CD4-positive, alpha-beta T cell treated with Interleukin-6 at 100 ng/mL for 8 hours (primary cell): Measurements from ENCODE around the gene P2RY6.

Source experiments
- DNase-seq: peaks from one replicate; pipeline ENCODE4 v3.0.0-alpha.2; 2020; ENCODE audit warnings: mixed read lengths, low spot score

Gene P2RY6

GRCh38 chr11:73318501-73319011, 46.4 kb downstream of the P2RY6 start:
- DNase-seq, result no peak

GRCh38 chr11:73320763-73321603, 48.8 kb downstream of the P2RY6 start:
- DNase-seq, result no peak

- DNase-seq, result no peak
Observed at GRCh38 chr11:73321604-73322381, 49.7 kb downstream of the P2RY6 start.

- no peak for DNase-seq
Observed at GRCh38 chr11:73322382-73323306, 50.5 kb downstream of the P2RY6 start.

GRCh38 chr11:73323464-73323863, 51.3 kb downstream of the P2RY6 start:
- no peak for DNase-seq

GRCh38 chr11:73324116-73324515, 52.0 kb downstream of the P2RY6 start:
- no peak for DNase-seq

- DNase-seq, result no peak
Observed at GRCh38 chr11:73324665-73325035, 52.5 kb downstream of the P2RY6 start.

DNA sequence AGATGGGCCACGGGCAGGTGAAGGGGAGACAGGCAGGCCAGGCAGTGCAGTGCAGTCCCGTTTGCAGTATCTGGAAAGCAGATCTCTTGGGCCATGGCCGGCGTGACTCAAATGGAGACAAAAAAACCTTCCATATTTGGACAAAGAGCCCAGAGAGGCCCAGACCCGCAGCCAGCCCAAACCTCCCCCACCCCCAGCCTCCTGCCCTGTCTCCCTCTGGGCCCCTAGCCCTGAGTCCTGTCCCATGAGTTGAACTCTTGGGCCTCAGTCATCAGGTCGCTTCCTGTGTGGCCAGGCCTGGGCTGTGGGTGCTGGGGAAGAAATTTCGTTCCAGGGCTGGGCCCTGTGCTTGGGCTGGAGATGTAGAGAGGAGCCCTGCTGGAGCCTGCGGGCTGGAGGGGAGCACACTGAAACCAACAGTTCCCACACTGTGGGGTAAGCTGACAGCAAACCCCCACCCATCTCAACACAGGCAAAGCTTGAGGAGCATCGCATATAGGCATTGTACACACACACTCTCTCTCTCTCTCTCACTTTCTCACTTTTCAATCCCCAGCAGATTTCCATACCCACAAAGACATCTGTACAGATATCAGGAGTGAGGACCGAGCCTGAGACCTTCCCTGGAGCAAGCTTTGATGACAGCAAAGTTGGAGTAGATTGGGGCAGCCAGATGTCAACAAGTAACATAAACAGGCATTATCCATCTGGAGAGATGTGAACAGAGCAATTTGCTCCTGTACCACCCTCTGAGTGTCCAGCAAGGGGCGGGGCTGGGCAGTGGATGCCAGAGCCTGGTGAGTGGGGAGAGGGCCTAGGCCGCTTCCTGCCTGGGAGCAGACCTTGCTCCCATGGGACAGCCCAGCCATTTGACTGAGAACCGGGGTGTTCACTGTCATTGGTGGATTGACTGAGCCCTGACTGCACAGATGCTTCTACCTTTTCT, 53.2 kb downstream of the P2RY6 start:
- no peak for DNase-seq

- no peak for DNase-seq
Observed at GRCh38 chr11:73326929-73327811, 55.0 kb downstream of the P2RY6 start.

DNA sequence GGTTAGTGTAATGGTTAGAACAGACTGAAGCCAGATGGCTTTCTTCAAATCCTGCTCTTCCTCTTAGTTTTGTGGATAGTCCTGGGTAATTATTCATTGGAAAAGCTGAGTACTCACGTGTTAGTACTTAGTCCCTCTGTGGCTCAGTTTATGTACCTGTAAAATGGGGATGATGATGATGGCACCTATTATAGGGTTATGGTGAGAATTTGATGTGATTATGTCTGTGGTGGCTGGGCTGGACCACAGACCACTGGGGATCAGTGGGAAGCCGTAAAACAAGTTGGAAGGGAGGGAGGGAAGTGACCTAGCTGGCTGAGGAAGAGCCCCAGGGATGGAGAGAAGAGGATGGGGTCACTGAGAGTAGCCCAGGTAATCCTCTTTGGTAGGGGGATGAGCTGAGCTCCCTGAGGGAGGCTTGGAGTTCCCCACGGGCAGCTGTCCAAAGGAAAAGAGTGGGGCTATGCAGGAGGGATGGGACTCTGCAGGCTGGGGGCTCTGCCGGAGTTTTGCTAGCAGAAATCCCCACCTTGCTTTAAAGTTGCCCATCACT, 55.8 kb downstream of the P2RY6 start:
- no peak for DNase-seq

- no peak for DNase-seq
Observed at GRCh38 chr11:73330569-73331093, 58.5 kb downstream of the P2RY6 start.

DNA sequence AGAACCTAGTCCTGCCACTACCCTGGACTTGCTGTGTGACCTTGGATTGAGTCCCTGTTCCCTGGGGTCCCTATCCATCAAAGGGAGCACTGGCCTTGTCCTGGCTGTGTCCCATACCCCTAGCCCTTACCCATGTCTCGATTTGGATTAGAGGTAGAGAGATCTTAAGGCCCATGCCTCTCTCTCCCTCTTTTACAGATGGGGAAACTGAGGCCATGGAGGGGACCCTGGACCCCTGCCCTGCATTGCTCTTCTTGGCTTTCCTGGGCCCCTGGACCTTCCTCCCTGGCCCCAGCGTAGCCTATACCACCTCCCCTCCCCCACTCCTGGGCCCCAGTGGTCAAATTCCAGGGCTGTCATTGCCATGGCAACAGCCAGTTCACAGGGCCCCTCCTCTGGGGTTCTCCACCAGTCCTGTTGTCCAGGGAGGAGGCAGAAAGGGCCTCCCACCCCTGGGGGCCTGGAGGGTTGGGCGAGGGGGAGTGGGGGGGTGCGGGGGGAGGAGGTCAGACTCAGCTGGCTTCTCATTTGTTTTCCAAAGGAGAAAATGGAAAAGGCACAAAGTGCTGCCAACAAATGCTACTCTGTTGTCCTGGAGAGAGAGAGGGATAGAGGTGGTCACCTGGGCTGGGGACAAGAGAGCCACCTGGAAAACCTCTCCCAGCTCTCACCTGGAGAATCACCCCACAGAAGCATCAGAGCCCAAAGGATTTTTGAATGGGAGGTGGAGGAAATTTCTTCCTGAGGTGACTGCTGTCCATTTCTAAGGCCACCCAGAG, 59.2 kb downstream of the P2RY6 start:
- DNase-seq, result no peak

GRCh38 chr11:73333173-73333572, 61.0 kb downstream of the P2RY6 start:
- no peak for DNase-seq

DNA sequence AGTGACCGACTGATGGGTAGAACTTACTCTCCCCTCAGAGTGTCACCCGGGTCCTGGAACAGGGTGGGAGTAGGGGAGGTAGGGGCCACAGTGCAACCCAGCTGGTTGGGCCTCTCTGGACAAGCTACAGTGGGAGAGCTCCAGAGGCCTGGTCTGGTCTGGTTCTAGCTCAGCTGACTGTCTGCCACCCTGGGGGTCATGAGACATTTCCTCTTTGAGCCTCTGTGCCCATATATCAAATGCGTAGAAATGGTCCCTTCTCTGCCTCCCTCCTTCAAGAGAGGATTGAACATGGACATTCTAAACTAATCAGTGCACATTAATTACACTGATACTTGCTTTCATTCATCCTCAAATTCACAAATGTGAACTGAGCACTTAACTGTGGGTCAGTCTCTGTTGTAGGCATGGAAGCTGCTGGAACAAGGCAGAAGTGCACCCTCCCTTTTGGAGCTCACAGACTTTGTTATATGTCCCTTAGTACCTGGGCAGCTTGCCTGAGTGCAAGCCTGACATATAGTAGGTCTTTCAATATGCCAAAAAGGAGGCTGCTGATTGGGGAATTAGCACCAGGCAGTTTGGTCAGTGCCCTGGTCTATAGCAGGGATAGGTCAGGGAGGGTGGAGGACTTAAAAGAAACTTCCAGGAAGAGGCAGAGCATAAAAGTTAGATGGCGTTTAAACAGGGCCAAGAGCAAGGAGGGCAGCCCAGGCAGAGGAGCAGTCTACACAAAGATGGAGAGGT, 61.7 kb downstream of the P2RY6 start:
- no peak for DNase-seq

GRCh38 chr11:73334384-73335203, 62.5 kb downstream of the P2RY6 start:
- DNase-seq, result no peak

GRCh38 chr11:73335204-73335923, 63.2 kb downstream of the P2RY6 start:
- DNase-seq, result peak; percentile 73
